SJCRH30 (cell line): ENCODE data around the gene TRMU. TPM values are rescaled to one million over a fixed set of nuclear protein-coding genes. Genes with fewer than 3 reads are reported as not detected.

Experiments
- DNase-seq, 2 experiments: peaks; one replicate each; pipeline ENCODE4 v3.0.0-alpha.2; 2015 to 2020
- H3K27ac ChIP-seq: fragments of 250-450 bp; sonication (Bioruptor Pico); 2 replicates; pipeline ENCODE4 v1.5.1; 2020; ENCODE audit warnings: mild to moderate bottlenecking, moderate library complexity
- H3K27me3 ChIP-seq: fragments of 250-450 bp; sonication (Bioruptor Pico); 2 replicates; pipeline ENCODE4 v1.5.1; 2020; ENCODE audit warnings: mild to moderate bottlenecking, moderate library complexity
- H3K36me3 ChIP-seq: fragments of 250-450 bp; sonication (Bioruptor Pico); 2 replicates; pipeline ENCODE4 v1.5.1; 2020; ENCODE audit warnings: mild to moderate bottlenecking, moderate library complexity
- H3K4me1 ChIP-seq: fragments of 250-450 bp; sonication (Bioruptor Pico); 2 replicates; pipeline ENCODE4 v1.5.1; 2020; ENCODE audit warnings: mild to moderate bottlenecking, moderate library complexity
- H3K4me3 ChIP-seq: fragments of 250-450 bp; sonication (Bioruptor Pico); 2 replicates; pipeline ENCODE4 v1.5.1; 2020; ENCODE audit warnings: mild to moderate bottlenecking, moderate library complexity
- H3K9me3 ChIP-seq: fragments of 250-450 bp; sonication (Bioruptor Pico); replicated peaks from 2 replicates; pipeline ENCODE4 v1.5.1; 2020; ENCODE audit warnings: mild to moderate bottlenecking, moderate library complexity
- total RNA-seq: library from RNA; depleted of rRNA; stranded (reverse); fragments of >200 nt; shearing (Covaris generic); gene quantifications from 2 replicates; pipeline ENCODE4 v1.2.3, GENCODE V29; 2014

The TRMU gene
- total RNA-seq, 1 experiment from 2014 or later, result 94.8 TPM

GRCh38 chr22:46363611-46364321 is 28.3 kb downstream of the TRMU start:
- Histone ChIP-seq H3K4me1 (no peaks in the 10 kb centered on the region), H3K36me3 (no peaks in the 10 kb centered on the region), H3K4me3 (no peak overlapping the region), H3K27me3 (peaks cover 6% of the 10 kb centered on the region; the same call in 1 of the 2 replicates), H3K27ac (no peak overlapping the region), H3K9me3 (no peaks in the 10 kb centered on the region)
- DNase-seq, result no peak

- H3K9me3 ChIP-seq, result no peaks in the 10 kb centered on the region
- no peak overlapping the region for H3K4me3 ChIP-seq
- H3K27ac ChIP-seq, result no peak overlapping the region
- no peaks in the 10 kb centered on the region for H3K36me3 ChIP-seq
- no peaks in the 10 kb centered on the region for H3K4me1 ChIP-seq
- peaks cover 6% of the 10 kb centered on the region; the same call in 1 of the 2 replicates for H3K27me3 ChIP-seq
- DNase-seq, result no peak
Observed at GRCh38 chr22:46364341-46365165, 29.0 kb downstream of the TRMU start.

DNA sequence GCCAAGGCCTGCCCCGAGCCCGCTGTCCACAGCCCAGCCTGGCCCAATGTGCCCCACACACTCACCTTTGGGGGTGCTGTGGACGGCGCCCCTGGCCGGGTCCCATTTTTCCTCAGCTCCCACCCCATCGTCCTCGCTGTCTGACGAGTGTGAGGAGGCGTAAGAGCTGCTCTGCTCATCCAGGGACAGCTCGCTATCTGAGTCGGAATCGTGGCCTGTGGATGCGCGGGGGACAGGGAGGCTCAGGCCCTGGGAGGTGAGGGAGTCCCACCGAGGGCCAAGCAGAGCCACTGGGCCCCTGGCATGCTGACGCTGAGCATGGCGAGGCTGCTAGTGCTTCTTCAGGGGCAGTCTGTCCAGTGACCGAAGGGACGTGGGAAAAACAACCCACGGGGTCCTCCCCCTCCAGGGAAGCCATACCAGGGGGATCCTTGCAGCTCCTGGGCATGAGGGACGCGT is 29.7 kb downstream of the TRMU start:
- Histone ChIP-seq H3K27me3 (peaks cover 6% of the 10 kb centered on the region; the same call in 1 of the 2 replicates), H3K4me3 (no peak overlapping the region)

GRCh38 chr22:46366327-46366731 is 30.8 kb downstream of the TRMU start:
- no peak overlapping the region for H3K27ac ChIP-seq
- no peaks in the 10 kb centered on the region for H3K36me3 ChIP-seq
- H3K27me3 ChIP-seq, result peaks cover 6% of the 10 kb centered on the region; the same call in 1 of the 2 replicates
- no peaks in the 10 kb centered on the region for H3K4me1 ChIP-seq
- no peak for DNase-seq
- no peak overlapping the region for H3K4me3 ChIP-seq
- H3K9me3 ChIP-seq, result no peaks in the 10 kb centered on the region

More for the DNA sequence above, 29.7 kb downstream of the TRMU start:
- H3K9me3 ChIP-seq, result no peaks in the 10 kb centered on the region
- no peaks in the 10 kb centered on the region for H3K4me1 ChIP-seq
- DNase-seq, result no peak
- no peak overlapping the region for H3K27ac ChIP-seq
- H3K36me3 ChIP-seq, result no peaks in the 10 kb centered on the region

GRCh38 chr22:46366801-46367706 is 31.5 kb downstream of the TRMU start:
- DNase-seq, result no peak
- Histone ChIP-seq H3K9me3 (no peaks in the 10 kb centered on the region), H3K27me3 (peaks cover 6% of the 10 kb centered on the region; the same call in 1 of the 2 replicates)

DNA sequence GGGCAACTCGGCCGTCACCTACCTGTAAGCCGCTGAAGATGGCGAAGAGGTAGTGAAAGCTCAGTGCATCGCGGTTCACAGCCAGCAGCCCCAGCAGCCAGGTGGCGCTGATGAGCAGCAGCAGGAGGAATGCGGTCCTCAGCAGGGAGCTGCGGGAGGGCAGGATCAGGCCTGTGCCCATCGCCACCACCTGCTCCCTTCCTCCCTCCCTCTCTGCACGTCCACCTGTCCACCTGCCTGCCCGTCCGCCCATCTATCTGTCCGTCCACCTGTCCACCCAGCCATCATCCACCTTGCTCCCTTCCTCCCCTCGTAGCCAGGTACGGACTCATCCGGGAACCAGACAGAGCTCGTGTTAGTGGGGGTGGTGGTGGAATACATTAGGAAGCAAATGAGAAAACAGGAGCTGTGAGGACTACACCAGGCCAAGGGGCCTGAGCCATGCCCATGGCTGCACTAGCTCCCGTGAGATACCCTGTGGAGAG is 32.2 kb downstream of the TRMU start:
- Histone ChIP-seq H3K27me3 (peaks cover 6% of the 10 kb centered on the region; the same call in 1 of the 2 replicates), H3K36me3 (no peaks in the 10 kb centered on the region), H3K4me1 (no peaks in the 10 kb centered on the region), H3K4me3 (no peak overlapping the region), H3K27ac (no peak overlapping the region), H3K9me3 (no peaks in the 10 kb centered on the region)
- peak; percentile 54 to 66 for DNase-seq

More at GRCh38 chr22:46366801-46367706, 31.5 kb downstream of the TRMU start:
- Histone ChIP-seq H3K27ac (no peak overlapping the region), H3K4me1 (no peaks in the 10 kb centered on the region), H3K4me3 (no peak overlapping the region), H3K36me3 (no peaks in the 10 kb centered on the region)

DNA sequence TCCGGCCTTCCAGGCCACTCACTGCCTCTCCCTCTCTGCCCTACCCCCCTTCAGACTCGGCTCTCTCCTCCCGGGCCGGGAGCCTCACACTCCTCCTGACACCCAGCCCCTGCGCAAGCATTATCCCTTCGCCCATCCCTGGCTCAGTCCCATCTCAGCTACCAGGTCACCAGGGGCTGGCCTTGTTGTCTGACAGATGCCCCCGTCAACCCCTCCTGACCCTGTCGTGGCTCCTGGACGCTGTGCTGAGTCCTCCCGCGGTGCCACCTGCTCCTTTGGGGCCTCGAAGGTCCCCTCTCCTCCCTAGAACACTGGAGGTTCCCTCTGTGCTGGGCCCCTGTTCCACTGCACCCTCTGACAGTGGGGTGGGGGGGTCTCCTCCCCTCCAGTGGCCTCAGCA is 32.9 kb downstream of the TRMU start:
- peaks cover 6% of the 10 kb centered on the region; the same call in 1 of the 2 replicates for H3K27me3 ChIP-seq
- H3K36me3 ChIP-seq, result no peaks in the 10 kb centered on the region
- no peak overlapping the region for H3K27ac ChIP-seq
- no peaks in the 10 kb centered on the region for H3K4me1 ChIP-seq
- DNase-seq, result no peak
- no peaks in the 10 kb centered on the region for H3K9me3 ChIP-seq
- H3K4me3 ChIP-seq, result no peak overlapping the region

GRCh38 chr22:46368871-46369715 is 33.6 kb downstream of the TRMU start:
- H3K4me1 ChIP-seq, result peaks cover 4% of the 10 kb centered on the region
- H3K36me3 ChIP-seq, result no peaks in the 10 kb centered on the region
- no peak overlapping the region for H3K27ac ChIP-seq
- peaks cover under 1% of the 10 kb centered on the region; the same call in 1 of the 2 replicates for H3K27me3 ChIP-seq
- DNase-seq, result no peak
- no peaks in the 10 kb centered on the region for H3K9me3 ChIP-seq
- H3K4me3 ChIP-seq, result no peak overlapping the region

- Histone ChIP-seq H3K4me1 (peaks cover 6% of the 10 kb centered on the region), H3K27ac (no peak overlapping the region), H3K36me3 (no peaks in the 10 kb centered on the region), H3K4me3 (no peak overlapping the region), H3K9me3 (no peaks in the 10 kb centered on the region), H3K27me3 (no peaks in the 10 kb centered on the region)
- DNase-seq, result no peak
Observed at GRCh38 chr22:46369716-46370583, 34.4 kb downstream of the TRMU start.

DNA sequence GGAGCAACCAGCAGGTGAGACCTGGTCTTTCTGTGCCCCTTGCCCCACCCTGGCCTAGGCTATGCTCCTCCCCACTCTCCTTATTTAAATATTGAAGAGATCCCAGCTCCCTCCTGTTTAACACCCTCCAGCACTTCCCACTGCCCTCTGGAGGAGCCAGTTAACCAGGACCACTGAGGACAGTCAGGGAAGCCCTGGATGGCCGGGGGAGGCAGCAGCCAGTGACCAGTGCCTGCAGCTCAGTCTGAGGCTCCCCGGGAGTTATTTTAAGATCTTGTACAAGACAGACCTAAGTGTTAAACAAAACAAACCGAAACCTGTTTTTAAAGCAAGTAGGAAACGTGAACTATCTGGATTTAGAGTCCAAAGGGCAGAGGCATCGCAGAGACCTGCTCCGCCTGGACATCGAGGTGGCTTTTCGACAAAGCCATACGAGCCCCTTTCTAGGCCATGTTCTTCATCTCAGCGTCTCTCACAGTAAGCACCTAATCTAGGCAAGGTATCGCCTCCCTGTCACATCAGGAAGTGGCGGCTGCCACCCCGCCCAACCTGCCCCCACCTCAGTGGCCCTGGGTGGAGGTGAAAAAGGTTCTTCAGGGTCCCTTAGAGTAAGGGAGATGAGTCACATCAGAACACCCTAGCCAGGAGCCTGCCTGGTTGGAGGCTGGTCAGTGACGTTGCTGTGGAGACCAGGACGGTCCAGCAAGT is 35.2 kb downstream of the TRMU start:
- H3K27me3 ChIP-seq, result no peaks in the 10 kb centered on the region
- no peak for DNase-seq
- peaks cover 6% of the 10 kb centered on the region for H3K4me1 ChIP-seq
- H3K9me3 ChIP-seq, result peaks cover 2% of the 10 kb centered on the region
- H3K36me3 ChIP-seq, result no peaks in the 10 kb centered on the region
- no peak overlapping the region for H3K4me3 ChIP-seq
- H3K27ac ChIP-seq, result no peak overlapping the region

GRCh38 chr22:46371623-46372226 is 36.2 kb downstream of the TRMU start:
- Histone ChIP-seq H3K27ac (no peak overlapping the region), H3K27me3 (no peaks in the 10 kb centered on the region), H3K36me3 (no peaks in the 10 kb centered on the region; the same call in 1 of the 2 replicates), H3K4me3 (no peak overlapping the region), H3K9me3 (peaks cover 7% of the 10 kb centered on the region), H3K4me1 (peaks cover 6% of the 10 kb centered on the region)
- DNase-seq, result no peak

DNA sequence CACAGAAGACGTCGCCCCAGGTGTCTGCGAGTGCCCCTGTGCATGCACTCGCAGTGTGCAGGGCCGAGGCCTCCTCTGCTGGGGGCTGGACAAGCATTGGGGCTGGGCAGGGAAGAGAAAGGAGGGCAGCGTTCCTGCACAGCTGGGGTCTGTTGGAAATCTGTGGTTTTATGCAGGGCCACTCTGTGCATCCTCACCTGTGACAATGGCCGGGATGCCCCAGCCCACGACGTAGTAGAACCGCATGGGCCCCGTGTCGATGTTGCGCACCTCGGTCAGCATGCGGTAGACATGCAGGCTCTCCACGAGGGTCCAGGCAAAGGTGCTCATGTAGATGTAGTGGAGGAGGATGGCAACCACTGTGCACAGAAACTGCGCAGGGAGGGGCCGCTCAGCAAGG is 37.2 kb downstream of the TRMU start:
- no peak for DNase-seq
- Histone ChIP-seq H3K36me3 (no peaks in the 10 kb centered on the region; the same call in 1 of the 2 replicates), H3K27ac (no peak overlapping the region), H3K4me3 (no peak overlapping the region), H3K4me1 (peaks cover 12% of the 10 kb centered on the region), H3K27me3 (0 out of 2 replicates have a peak, but pooled peaks cover 2% of the 10 kb centered on the region), H3K9me3 (peaks cover 7% of the 10 kb centered on the region)
